ENCODE measurements around the gene METTL13. TPM values are rescaled to one million over a fixed set of nuclear protein-coding genes. Genes with fewer than 3 reads are reported as not detected.

The METTL13 gene
- total RNA-seq, 2 donors from 2014 or later = 13.0 to 16.2 TPM

DNA sequence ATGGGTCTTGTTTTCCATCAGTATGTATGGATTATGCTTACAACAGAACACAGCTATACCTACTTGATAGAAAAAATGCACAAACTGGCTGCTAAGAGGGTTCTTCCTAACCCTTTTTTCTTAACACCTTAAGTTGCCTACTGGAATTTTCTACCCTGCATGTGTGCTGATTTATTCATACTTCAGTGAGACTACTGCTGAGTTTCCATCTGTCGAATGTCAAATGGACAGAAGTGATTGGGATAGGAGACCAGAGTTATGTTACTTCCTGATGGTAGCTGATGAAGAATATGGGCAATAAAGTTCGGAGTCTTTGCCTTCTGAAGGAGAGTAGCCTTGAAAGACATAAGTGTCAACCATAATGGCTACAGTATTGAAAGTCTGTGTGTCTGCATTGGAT lies 53.4 kb downstream of the METTL13 start:
- ATAC-seq (no peak), DNase-seq (no peak)
- intact Hi-C loops (cut with DNase I) = no loop called here

DNA sequence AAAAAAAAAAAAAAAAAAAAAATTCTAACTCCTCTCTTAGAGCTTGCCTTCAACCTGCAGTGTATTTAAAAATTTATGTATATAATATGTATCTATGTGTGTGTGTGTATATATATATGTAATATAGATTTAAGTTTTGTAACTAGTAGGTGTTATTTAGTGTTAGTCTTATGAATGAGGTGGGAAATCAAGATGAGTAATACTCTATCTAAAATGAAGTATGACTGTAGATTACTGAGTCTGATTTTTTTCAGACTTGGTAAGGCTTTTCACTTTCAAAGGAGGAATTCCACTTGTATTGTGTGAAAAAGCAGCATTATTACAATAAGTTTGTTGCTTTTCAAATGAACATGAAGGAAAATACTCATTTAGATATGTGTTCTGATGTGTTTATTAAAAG lies 54.4 kb downstream of the METTL13 start:
- intact Hi-C loops (cut with DNase I) = no loop called here
- ATAC-seq = no peak
- no peak for DNase-seq

DNA sequence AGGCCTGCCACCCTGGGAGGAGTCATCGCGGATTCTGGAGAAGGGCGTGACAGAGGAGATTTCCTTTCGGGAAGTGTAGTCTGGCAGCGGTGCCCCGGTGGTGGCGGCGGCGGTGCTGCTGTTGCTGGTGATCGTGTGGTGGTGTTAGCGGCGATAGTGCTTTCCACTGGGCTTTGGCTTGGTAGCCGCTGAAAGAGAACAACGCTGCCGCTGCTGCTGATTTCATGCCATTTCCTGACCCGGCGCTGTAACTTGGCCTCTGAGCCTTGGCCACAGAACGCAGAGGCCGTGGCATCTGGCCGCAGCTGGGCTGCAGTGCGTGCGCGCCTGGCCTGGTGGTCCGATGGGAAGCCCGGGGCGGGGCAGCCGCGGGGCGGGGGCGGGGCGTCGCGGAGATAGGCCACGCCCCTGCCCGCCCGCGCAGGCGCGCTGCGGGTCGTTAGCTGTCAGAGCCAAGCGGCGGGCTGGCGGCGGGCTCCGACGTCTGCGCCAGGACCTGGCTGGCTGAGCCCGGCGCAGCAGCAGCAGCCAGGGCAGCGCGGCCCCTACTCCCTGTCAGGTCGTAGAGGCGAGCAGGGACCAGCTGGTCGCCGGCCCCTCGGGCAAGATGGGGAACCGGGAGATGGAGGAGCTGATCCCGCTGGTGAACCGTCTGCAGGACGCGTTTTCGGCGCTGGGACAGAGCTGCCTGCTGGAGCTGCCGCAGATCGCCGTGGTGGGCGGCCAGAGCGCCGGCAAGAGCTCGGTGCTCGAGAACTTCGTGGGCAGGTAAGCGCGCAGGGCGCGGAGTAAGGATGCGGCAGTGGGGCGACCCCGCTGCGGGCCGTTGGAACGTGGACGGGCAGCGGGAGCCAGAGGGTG lies 59.8 kb downstream of the METTL13 start, which contains the start of gene DNM3:
Gene DNM3 (plus strand): TSS at position 449 of the 861 bp plus-strand sequence. CDS start 159 bp downstream, at position 608.
- DNase-seq (peak; percentile 88), ATAC-seq (peak; percentile 98 to 99)
- intact Hi-C loops (cut with DNase I) = no loop called here

DNA sequence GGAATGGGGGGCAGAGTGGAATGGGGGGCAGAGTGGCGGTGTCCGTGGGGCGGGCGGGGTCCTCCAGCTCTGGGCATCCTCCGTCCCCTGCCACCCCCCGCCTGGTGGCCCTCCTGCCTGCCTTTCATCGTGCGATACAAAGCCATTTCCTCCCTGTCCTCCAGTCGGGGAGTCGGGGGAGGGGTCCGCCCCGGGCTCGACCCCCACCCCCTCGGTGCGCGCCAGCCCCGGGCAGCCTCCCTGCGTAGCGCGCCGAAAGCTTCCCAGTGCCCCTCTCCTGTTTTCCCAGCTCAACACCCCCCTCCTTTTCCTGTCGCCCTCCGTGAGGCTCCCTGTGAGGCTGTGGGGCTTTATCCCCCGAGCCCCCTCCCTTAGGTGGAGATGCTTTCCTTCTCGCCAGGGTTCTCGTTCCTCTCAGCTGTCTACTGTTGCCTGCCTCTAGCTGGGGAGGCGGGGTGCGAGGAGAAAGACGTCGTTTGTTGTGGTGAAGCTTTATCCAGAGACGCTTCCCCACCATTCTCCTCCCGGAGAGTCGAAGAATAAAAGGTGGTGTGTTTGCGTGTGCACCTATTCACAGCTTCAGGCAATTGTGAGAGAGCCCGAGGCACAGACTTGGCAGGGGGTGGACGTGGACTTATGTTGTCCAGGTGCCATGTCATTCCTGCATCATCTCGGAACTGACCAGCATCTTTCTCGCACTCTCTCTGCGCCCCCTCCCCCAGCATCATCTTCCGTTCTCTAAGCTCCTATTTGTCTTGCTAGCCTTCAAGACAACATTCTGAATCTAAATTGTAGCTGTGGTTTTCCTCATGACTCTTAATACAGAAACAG lies 60.7 kb downstream of the METTL13 start:
- intact Hi-C loops (cut with DNase I) = no loop called here
- ATAC-seq = peak; percentile 9 to 10
- DNase-seq = peak; percentile 18

DNA sequence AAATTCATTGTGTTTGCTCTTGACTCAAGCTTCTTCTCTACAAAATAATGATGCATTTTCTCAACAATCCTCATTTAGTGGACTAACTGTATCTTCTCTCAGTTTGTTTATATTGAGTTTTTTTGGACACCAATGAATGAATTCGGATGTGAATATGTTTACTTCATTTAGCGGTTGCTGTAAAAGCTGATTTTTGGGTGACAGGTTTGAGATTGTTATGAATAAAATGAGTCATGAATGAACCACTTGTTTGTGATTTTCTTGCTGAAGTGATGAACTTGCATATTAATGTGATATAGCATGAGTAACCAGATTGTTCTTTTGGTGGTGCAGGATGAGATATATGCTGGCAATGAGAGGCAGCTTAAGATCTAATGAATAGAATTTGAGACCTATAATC lies 62.9 kb downstream of the METTL13 start:
- intact Hi-C loops (cut with DNase I) = no loop called here
- DNase-seq (no peak), ATAC-seq (no peak)

DNA sequence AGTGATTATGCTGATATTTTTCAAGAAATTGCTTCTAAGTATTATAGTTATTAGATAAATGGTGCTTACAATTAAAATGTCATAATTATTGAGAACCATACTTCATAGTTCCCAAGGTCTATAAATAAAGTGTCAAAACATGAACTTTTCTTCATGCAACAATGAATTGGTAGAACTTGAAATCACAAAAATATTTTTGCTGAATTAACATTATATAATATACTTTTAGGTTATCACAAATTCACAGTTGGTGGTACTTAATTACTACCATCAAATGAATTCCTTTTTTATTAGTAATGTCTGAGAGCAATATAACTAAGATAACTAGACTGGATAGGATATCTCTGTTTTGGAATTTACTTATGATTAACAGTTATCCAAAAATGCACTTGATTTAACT lies 64.5 kb downstream of the METTL13 start:
- no peak for ATAC-seq
- intact Hi-C loops (cut with DNase I) = no loop called here
- no peak for DNase-seq

Other genes starting within 250 kb of the METTL13 start
- gene MYOCOS, start 159.4 kb upstream of the METTL13 start, total RNA-seq = not detected
- gene MYOC, start 129.0 kb upstream of the METTL13 start, total RNA-seq = 10 to 100 TPM in 1 of 2 donors, 1 to 10 TPM in 1; 7.4 to 10.9 TPM
- gene VAMP4, start 39.6 kb upstream of the METTL13 start, total RNA-seq = 1 to 10 TPM; 9.0 to 9.5 TPM
- gene DNM3, start 59.8 kb downstream of the METTL13 start, total RNA-seq = 1 to 10 TPM; 1.1 to 2.8 TPM

Measured in left cardiac atrium (tissue), 4 donors.